Mesodermal cell (in vitro differentiated cells): Measurements from ENCODE around the gene KCNH3. TPM values are rescaled to one million over a fixed set of nuclear protein-coding genes. Genes with fewer than 3 reads are reported as not detected.
A peak's percentile ranks its signal among the peaks of the same experiment; 100 is the strongest.

Experiments used
- H3K27ac ChIP-seq: 2 replicates; pipeline ENCODE4 v1.7.0; 2013; ENCODE audit warnings: mild to moderate bottlenecking, low read depth, low read length, moderate library complexity; ENCODE audit not compliant: severe bottlenecking
- H3K36me3 ChIP-seq: 2 replicates; pipeline ENCODE4 v1.7.1; 2013; ENCODE audit warnings: mild to moderate bottlenecking, low read length, moderate library complexity; ENCODE audit not compliant: control insufficient read depth, insufficient read depth
- H3K4me1 ChIP-seq: one replicate; pipeline ENCODE4 v1.7.1; 2013; ENCODE audit warnings: mild to moderate bottlenecking, low read length; ENCODE audit not compliant: insufficient read depth, control insufficient read depth, poor library complexity, severe bottlenecking
- H3K4me3 ChIP-seq: 2 replicates; pipeline ENCODE4 v1.7.0; 2013; ENCODE audit warnings: low read length, control low read depth, mild to moderate bottlenecking; ENCODE audit not compliant: insufficient read depth, poor library complexity, severe bottlenecking; ENCODE audit errors: extremely low read depth
- H3K9me3 ChIP-seq: 2 replicates; pipeline ENCODE4 v1.7.1; 2013; ENCODE audit warnings: mild to moderate bottlenecking, low read length, moderate library complexity; ENCODE audit not compliant: control insufficient read depth
- WGBS, 2 experiments: methylation state at CpG; one replicate each; pipeline ENCODE4 v1.1.5; 2013; ENCODE audit warnings: missing lambda C conversion rate in 2 of 2; ENCODE audit not compliant: insufficient coverage in 2 of 2; 5-methylcytosine and 5-hydroxymethylcytosine counted together
- polyA plus RNA-seq, 2 experiments: library from polyadenylated mRNA; stranded (reverse); fragments of 50-300 nt; gene quantifications; one replicate each; pipeline ENCODE4 v1.2.3, GENCODE V29; 2013

The KCNH3 gene
- polyA plus RNA-seq (2013, experiment 1 of 2), result 0.11 TPM
- polyA plus RNA-seq (2013, experiment 2 of 2), result not detected

GRCh38 chr12:49538510-49539403 is at the start of gene KCNH3:
Gene KCNH3, plus strand, starts transcription at chr12:49539030. Its CDS starts 387 bp downstream, at chr12:49539417.
- H3K9me3 ChIP-seq, result no peaks in the 10 kb centered on the region
- H3K4me1 ChIP-seq, result peaks cover 10% of the 10 kb centered on the region
- 2% methylated on average over 82 to 88 of the region's 107 CpGs for WGBS, 2 experiments
- no peak within 1 kb of the TSS for H3K27ac ChIP-seq
- H3K4me3 ChIP-seq, result peak within 1 kb of the TSS; percentile 28
- H3K36me3 ChIP-seq, result no peaks in the 10 kb centered on the region

GRCh38 chr12:49489154-49489553 is 49.7 kb upstream of the KCNH3 start:
- H3K4me3 ChIP-seq, result no peak overlapping the region
- H3K36me3 ChIP-seq, result peaks cover 33% of the 10 kb centered on the region
- WGBS, 2 experiments, result 93% methylated on average over 2 to 3 of the region's 3 CpGs
- no peak overlapping the region for H3K27ac ChIP-seq
- H3K4me1 ChIP-seq, result peaks cover 18% of the 10 kb centered on the region
- no peaks in the 10 kb centered on the region for H3K9me3 ChIP-seq

- 79 to 100% methylated on average over 2 to 3 of the region's 4 CpGs for WGBS, 2 experiments
- Histone ChIP-seq H3K4me3 (no peak overlapping the region), H3K9me3 (no peaks in the 10 kb centered on the region), H3K4me1 (peaks cover 13% of the 10 kb centered on the region), H3K27ac (no peak overlapping the region), H3K36me3 (peaks cover 33% of the 10 kb centered on the region)
Observed at GRCh38 chr12:49489720-49490119, 49.1 kb upstream of the KCNH3 start.

GRCh38 chr12:49491823-49492222 is 47.0 kb upstream of the KCNH3 start:
- no CpG with 5 or more reads among the region's 1 CpG for WGBS, 2 experiments
- Histone ChIP-seq H3K4me3 (no peak overlapping the region), H3K36me3 (peaks cover 40% of the 10 kb centered on the region), H3K4me1 (peaks cover 11% of the 10 kb centered on the region), H3K27ac (no peak overlapping the region), H3K9me3 (no peaks in the 10 kb centered on the region)

- Histone ChIP-seq H3K27ac (no peak overlapping the region), H3K36me3 (peaks cover 50% of the 10 kb centered on the region), H3K9me3 (no peaks in the 10 kb centered on the region), H3K4me3 (no peak overlapping the region), H3K4me1 (peaks cover 11% of the 10 kb centered on the region)
- WGBS, 2 experiments, result 100% methylated on average over 1 of the region's 2 CpGs; no CpG with 5 or more reads in 1 of the 2 experiments
Observed at GRCh38 chr12:49493900-49494299, 44.9 kb upstream of the KCNH3 start.

- Histone ChIP-seq H3K4me3 (no peak overlapping the region), H3K9me3 (no peaks in the 10 kb centered on the region), H3K27ac (no peak overlapping the region), H3K36me3 (peaks cover 62% of the 10 kb centered on the region), H3K4me1 (peaks cover 1% of the 10 kb centered on the region)
- WGBS, 2 experiments, result 87 to 92% methylated on average over 3 to 10 of the region's 10 CpGs
Observed at GRCh38 chr12:49496417-49497360, 42.1 kb upstream of the KCNH3 start.

- 86 to 100% methylated on average over 1 of the region's 1 CpG for WGBS, 2 experiments
- peaks cover 66% of the 10 kb centered on the region for H3K36me3 ChIP-seq
Observed at GRCh38 chr12:49501895-49502294, 36.9 kb upstream of the KCNH3 start.

GRCh38 chr12:49502590-49502989 is 36.2 kb upstream of the KCNH3 start:
- Histone ChIP-seq H3K27ac (no peak overlapping the region), H3K4me3 (no peak overlapping the region), H3K36me3 (peaks cover 64% of the 10 kb centered on the region), H3K4me1 (no peaks in the 10 kb centered on the region), H3K9me3 (no peaks in the 10 kb centered on the region)
- WGBS, 2 experiments, result 100% methylated on average over 1 of the region's 1 CpG

More at GRCh38 chr12:49501895-49502294, 36.9 kb upstream of the KCNH3 start:
- Histone ChIP-seq H3K9me3 (no peaks in the 10 kb centered on the region), H3K4me3 (no peak overlapping the region), H3K27ac (no peak overlapping the region), H3K4me1 (no peaks in the 10 kb centered on the region)

GRCh38 chr12:49503674-49504180 is 35.1 kb upstream of the KCNH3 start:
- Histone ChIP-seq H3K27ac (no peak overlapping the region), H3K36me3 (peaks cover 71% of the 10 kb centered on the region), H3K9me3 (no peaks in the 10 kb centered on the region), H3K4me1 (no peaks in the 10 kb centered on the region), H3K4me3 (no peak overlapping the region)
- 88 to 100% methylated on average over 1 to 2 of the region's 5 CpGs for WGBS, 2 experiments

GRCh38 chr12:49505672-49506071 is 33.2 kb upstream of the KCNH3 start:
- Histone ChIP-seq H3K36me3 (peaks cover 57% of the 10 kb centered on the region), H3K27ac (no peak overlapping the region), H3K4me1 (no peaks in the 10 kb centered on the region), H3K4me3 (no peak overlapping the region), H3K9me3 (no peaks in the 10 kb centered on the region)
